Bronchial epithelial cell (primary cell): ENCODE data around the gene GAST. TPM values are rescaled to one million over a fixed set of nuclear protein-coding genes. Genes with fewer than 3 reads are reported as not detected.

Experiments
- DNase-seq: peaks from one replicate; pipeline ENCODE4 v3.0.0-alpha.2; 2010; ENCODE audit warnings: low read depth
- FAIRE-seq: peaks from 2 replicates; lab custom pipeline; 2011; peaks lifted over from hg19 to GRCh38; lab: Jason Lieb, UNC
- H3K27me3 ChIP-seq: 2 replicates; pipeline ENCODE4 v1.5.1; 2011; ENCODE audit warnings: low read length; ENCODE audit not compliant: control insufficient read depth, insufficient read depth
- H3K36me3 ChIP-seq: 2 replicates; pipeline ENCODE4 v1.5.1; 2011; ENCODE audit warnings: low read length; ENCODE audit not compliant: control insufficient read depth, insufficient read depth
- H3K4me3 ChIP-seq: 2 replicates; pipeline ENCODE4 v1.5.1; 2011; ENCODE audit warnings: mild to moderate bottlenecking, low read depth, low read length, control low read depth
- CTCF ChIP-seq: IDR thresholded peaks from 2 replicates; pipeline ENCODE4 v1.5.1; 2011; ENCODE audit warnings: mild to moderate bottlenecking, moderate library complexity, low read length, control low read depth, inconsistent platforms; ENCODE audit not compliant: insufficient read depth, severe bottlenecking
- total RNA-seq: library from RNA; depleted of rRNA; stranded (reverse); fragments of >200 nt; gene quantifications from 2 replicates; pipeline ENCODE4 v1.2.1, GENCODE V29; 2014

GAST gene
- total RNA-seq, 1 donor from 2014 or later = not detected

- H3K27me3 ChIP-seq = no peaks in the 10 kb centered on the region
- H3K4me3 ChIP-seq = peak within 1 kb of the TSS; percentile 91
- DNase-seq = peak; percentile 99
- no peak for TF ChIP-seq CTCF
- H3K36me3 ChIP-seq = peaks cover 11% of the 10 kb centered on the region
- FAIRE-seq = no peak
Measured at GRCh38 chr17:41688641-41689496, 23.3 kb upstream of the GAST start, which contains the start of gene EIF1. TSS of gene EIF1 (plus strand) at chr17:41688885. CDS start at chr17:41689039, 154 bp downstream.

GRCh38 chr17:41689497-41690299, 22.4 kb upstream of the GAST start:
- DNase-seq (no peak), FAIRE-seq (no peak)
- TF ChIP-seq CTCF = peak; percentile 60
- Histone ChIP-seq H3K36me3 (peaks cover 11% of the 10 kb centered on the region), H3K4me3 (peak overlapping the region; percentile 91), H3K27me3 (no peaks in the 10 kb centered on the region)

GRCh38 chr17:41690497-41690896, 21.6 kb upstream of the GAST start:
- no peak for TF ChIP-seq CTCF
- DNase-seq = no peak
- peaks cover 11% of the 10 kb centered on the region for H3K36me3 ChIP-seq
- no peaks in the 10 kb centered on the region for H3K27me3 ChIP-seq
- H3K4me3 ChIP-seq = peak overlapping the region; percentile 91
- no peak for FAIRE-seq

GRCh38 chr17:41691031-41691777, 20.9 kb upstream of the GAST start:
- peaks cover 11% of the 10 kb centered on the region for H3K36me3 ChIP-seq
- TF ChIP-seq CTCF = no peak
- DNase-seq (no peak), FAIRE-seq (no peak)
- H3K27me3 ChIP-seq = no peaks in the 10 kb centered on the region
- H3K4me3 ChIP-seq = no peak overlapping the region

- Histone ChIP-seq H3K36me3 (peaks cover 11% of the 10 kb centered on the region), H3K27me3 (no peaks in the 10 kb centered on the region), H3K4me3 (no peak overlapping the region)
- DNase-seq (peak; percentile 41), FAIRE-seq (no peak)
- no peak for TF ChIP-seq CTCF
Measured at GRCh38 chr17:41692722-41693521, 19.2 kb upstream of the GAST start.
